Right lobe of liver (tissue), 6 donors: ENCODE data around the gene B3GAT3. TPM values are rescaled to one million over a fixed set of nuclear protein-coding genes. Genes with fewer than 3 reads are reported as not detected.

Experiments
- ATAC-seq, 4 donors: fragments of 200-7000 bp; cut with Tn5 transposase; one replicate each; pipeline ENCODE4 v1.9.1; 2020; ENCODE audit warnings: mild to moderate bottlenecking in 4 of 4, moderate library complexity in 4 of 4
- DNase-seq, 3 donors: peaks; one replicate each; pipeline ENCODE4 v3.0.0-alpha.2; 2020
- H3K27ac ChIP-seq, 3 donors: fragments of 200-600 bp; one replicate each; pipeline ENCODE4 v1.8.0; 2022
- H3K27me3 ChIP-seq, 2 donors: fragments of 200-600 bp; one replicate each; pipeline ENCODE4 v1.8.0; 2022
- H3K36me3 ChIP-seq, 4 donors: fragments of 200-600 bp; sonication (generic) in 1 of 4; one replicate each; pipeline versions ENCODE4 v1.5.1 to v1.8.0; 2017 to 2022; ENCODE audit warnings: control low read depth in 1 of 4
- H3K4me1 ChIP-seq, 4 donors: fragments of 200-600 bp; sonication (generic) in 1 of 4; one replicate each; pipeline versions ENCODE4 v1.5.1 to v1.8.0; 2017 to 2022; ENCODE audit warnings: control low read depth in 1 of 4
- H3K4me3 ChIP-seq, 3 donors: fragments of 200-600 bp; one replicate each; pipeline ENCODE4 v1.8.0; 2022
- H3K9me3 ChIP-seq, 4 donors: fragments of 200-600 bp; sonication (generic) in 1 of 4; one replicate each; pipeline versions ENCODE4 v1.5.1 to v1.8.0; 2017 to 2022; ENCODE audit warnings: control low read depth in 1 of 4
- POLR2A ChIP-seq: fragments of 450-650 bp; IDR thresholded peaks from one replicate; pipeline ENCODE4 v1.6.1; 2017; ENCODE audit warnings: antibody characterized with exemption, mild to moderate bottlenecking
- WGBS: methylation state at CpG from one replicate; pipeline ENCODE4 v1.1.6; 2018; ENCODE audit warnings: low coverage, low lambda C conversion rate; ENCODE audit not compliant: insufficient coverage; ENCODE audit errors: missing lambda C conversion rate; 5-methylcytosine and 5-hydroxymethylcytosine counted together
- intact Hi-C, 2 donors: fragments of 100-400 bp; cut with DNase I; formaldehyde crosslinking; loops; one replicate each; pipeline versions ENCODE4 v1.11.2 to v1.14.1; 2022
- total RNA-seq, 6 experiments: library from RNA; depleted of rRNA in 2 of 6; stranded (reverse); fragments of >200 nt in 2 of 6; fragmentation: NEBNext Ultra II Directional in 3 of 6; extraction: Animal tissue kit (Norgen Biotek cat#: 25700) in 3 of 6; gene quantifications; one replicate each; pipeline versions ENCODE4 v1.1.0 to v1.2.4, GENCODE V29; 2016 to 2023
- TF ChIP-seq, protein P1 (sequence below), 4 donors: fragments of 200-600 bp in 3 of 4; fragments of 450-650 bp in 1 of 4; IDR thresholded peaks; one replicate each; pipeline versions ENCODE4 v1.5.1 to v1.8.0; 2016 to 2022; ENCODE audit warnings: antibody characterized with exemption in 4 of 4, mild to moderate bottlenecking in 2 of 4
- donor health status: DM: no; HTN: yes; CAD: no.
- donor health status: DM: no; HTN: no; CAD: no.
- donor health status: DM: no; HTN: no; CAD: no.
- donor health status: DM: no; HTN: yes; CAD: no.
- donor health status: DM: no; HTN: yes; CAD: no.

B3GAT3 gene
- total RNA-seq, 6 experiments from 2014 or later = 17.1 to 32.8 (median 23.4) TPM

DNA sequence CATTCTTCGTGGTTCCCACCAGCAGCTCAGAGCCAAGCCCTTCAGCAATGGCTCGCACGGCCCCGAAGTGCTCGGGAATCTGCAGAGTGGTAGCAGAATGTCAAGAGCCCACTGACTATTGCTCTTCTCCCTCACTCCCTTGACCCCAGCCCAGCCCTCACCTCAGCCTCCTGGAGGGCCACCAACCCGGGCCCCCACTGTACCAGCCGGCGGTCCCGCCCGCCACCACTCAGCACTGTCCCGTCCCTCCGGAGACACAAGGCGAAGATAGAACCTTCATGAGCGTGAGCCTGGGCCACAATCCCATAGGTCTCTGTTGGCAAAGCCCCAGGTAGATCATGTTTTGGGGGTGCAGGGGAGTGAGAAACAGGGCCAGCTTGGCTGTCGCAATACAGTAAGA, 15.9 kb downstream of the B3GAT3 start:
- ATAC-seq (no peak), DNase-seq (no peak)
- intact Hi-C loops = no loop called here
- Histone ChIP-seq H3K4me3 (no peak overlapping the region), H3K27ac (no peak overlapping the region), H3K27me3 (no peaks in the 10 kb centered on the region), H3K4me1 (peaks cover 0 to 18% (median 6%) of the 10 kb centered on the region in 4 donors), H3K9me3 (no peaks in the 10 kb centered on the region), H3K36me3 (no peaks in the 10 kb centered on the region)
- TF ChIP-seq, protein P1, sequence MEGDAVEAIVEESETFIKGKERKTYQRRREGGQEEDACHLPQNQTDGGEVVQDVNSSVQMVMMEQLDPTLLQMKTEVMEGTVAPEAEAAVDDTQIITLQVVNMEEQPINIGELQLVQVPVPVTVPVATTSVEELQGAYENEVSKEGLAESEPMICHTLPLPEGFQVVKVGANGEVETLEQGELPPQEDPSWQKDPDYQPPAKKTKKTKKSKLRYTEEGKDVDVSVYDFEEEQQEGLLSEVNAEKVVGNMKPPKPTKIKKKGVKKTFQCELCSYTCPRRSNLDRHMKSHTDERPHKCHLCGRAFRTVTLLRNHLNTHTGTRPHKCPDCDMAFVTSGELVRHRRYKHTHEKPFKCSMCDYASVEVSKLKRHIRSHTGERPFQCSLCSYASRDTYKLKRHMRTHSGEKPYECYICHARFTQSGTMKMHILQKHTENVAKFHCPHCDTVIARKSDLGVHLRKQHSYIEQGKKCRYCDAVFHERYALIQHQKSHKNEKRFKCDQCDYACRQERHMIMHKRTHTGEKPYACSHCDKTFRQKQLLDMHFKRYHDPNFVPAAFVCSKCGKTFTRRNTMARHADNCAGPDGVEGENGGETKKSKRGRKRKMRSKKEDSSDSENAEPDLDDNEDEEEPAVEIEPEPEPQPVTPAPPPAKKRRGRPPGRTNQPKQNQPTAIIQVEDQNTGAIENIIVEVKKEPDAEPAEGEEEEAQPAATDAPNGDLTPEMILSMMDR (IDR thresholded peaks at IDR 0.05) = no peak
- no peak for TF ChIP-seq POLR2A
- WGBS = 80% methylated on average over 1 of the region's 15 CpGs

DNA sequence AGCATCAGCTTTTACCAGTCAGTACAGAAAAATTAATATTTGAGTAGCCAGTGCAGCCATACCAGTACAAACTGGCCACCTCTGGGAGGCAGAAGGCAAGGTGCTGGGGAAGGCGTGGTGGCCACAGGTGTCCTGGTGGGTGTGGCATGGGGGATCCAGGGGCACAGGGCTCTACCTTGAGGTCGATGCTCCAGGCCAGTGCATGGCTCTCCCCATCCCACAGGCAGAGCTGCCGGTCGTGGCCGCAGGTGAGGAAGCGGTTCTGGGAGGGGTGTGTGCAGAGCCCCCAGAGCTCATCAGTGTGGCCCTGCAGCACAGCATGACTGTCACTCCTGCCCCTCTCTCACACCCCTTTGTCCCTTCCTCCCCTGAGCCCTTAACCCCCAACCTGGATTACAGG, 16.3 kb downstream of the B3GAT3 start:
- H3K27me3 ChIP-seq = no peaks in the 10 kb centered on the region
- WGBS = 100% methylated on average over 1 of the region's 6 CpGs
- H3K27ac ChIP-seq = no peak overlapping the region
- DNase-seq (no peak), ATAC-seq (no peak)
- no peaks in the 10 kb centered on the region for H3K9me3 ChIP-seq
- H3K4me3 ChIP-seq = no peak overlapping the region
- TF ChIP-seq, protein P1 (IDR thresholded peaks at IDR 0.05) = no peak
- TF ChIP-seq POLR2A = no peak
- intact Hi-C loops = no loop called here
- peaks cover 0 to 18% (median 7%) of the 10 kb centered on the region in 4 donors for H3K4me1 ChIP-seq
- no peaks in the 10 kb centered on the region for H3K36me3 ChIP-seq

DNA sequence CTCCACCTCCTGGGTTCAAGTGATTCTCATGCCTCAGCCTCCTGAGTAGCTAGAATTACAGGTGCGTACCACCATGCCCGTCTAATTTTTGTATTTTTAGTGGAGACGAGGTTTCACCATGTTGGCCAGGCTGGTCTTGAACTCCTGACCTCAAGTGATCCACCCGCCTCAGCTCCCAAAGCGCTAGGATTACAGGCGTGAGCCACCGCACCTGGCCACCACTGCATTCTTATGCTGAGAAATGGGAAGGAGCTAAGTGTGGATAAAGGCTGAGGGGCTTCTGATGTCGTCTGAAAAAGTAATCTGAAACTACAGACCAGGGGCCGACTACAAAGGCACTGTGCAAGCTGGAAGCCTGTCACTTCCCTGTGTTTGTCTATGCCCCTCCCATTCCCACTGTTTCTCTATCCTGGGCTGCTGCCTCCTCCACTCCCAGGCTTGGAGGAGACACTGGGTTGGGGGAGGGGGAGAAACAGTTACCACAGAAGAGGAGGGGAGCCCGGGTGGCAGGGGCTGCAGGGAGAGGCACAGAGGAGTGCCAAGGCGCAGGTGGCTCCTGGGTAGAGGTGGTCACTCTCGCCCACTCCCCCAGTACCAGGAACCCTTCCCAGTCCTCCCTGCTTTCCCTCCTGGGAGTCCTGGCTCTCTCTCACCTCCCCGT, 17.2 kb downstream of the B3GAT3 start:
- DNase-seq (no peak), ATAC-seq (no peak)
- Histone ChIP-seq H3K4me1 (peaks cover 0 to 24% (median 12%) of the 10 kb centered on the region in 4 donors), H3K27ac (no peak overlapping the region), H3K4me3 (no peak overlapping the region), H3K36me3 (no peaks in the 10 kb centered on the region), H3K9me3 (no peaks in the 10 kb centered on the region), H3K27me3 (no peaks in the 10 kb centered on the region)
- 58% methylated on average over 6 of the region's 13 CpGs for WGBS
- intact Hi-C loops = no loop called here
- TF ChIP-seq, protein P1 (IDR thresholded peaks at IDR 0.05) = no peak
- no peak for TF ChIP-seq POLR2A

DNA sequence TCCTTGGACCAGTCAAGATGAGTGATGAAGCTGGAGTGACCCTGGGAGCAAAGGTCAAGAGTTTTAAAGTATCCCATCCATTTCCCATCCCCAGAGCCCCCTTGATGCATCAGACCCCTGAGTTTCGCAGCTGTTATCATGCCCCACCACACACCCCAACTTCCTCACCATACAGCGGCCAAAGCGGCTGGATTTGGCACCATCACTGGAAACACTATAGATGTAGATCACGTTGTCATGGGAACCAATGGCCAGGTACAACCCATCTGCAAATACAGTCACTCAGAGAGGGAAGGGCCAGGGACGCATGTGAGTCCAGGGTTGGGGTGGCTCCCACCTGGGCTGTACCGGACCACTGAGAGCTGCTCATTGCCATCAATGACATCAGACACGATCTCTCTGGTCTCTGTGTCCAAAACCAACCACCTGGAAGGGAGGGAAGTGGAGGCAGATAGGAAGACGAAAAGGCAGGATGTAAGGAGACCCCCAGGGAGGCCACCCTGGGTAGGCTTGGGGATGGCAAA, 17.9 kb downstream of the B3GAT3 start:
- Histone ChIP-seq H3K9me3 (no peaks in the 10 kb centered on the region), H3K27me3 (no peaks in the 10 kb centered on the region), H3K4me1 (peaks cover 0 to 28% (median 14%) of the 10 kb centered on the region in 4 donors), H3K4me3 (no peak overlapping the region), H3K27ac (no peak overlapping the region), H3K36me3 (peaks cover 0 to under 1% (median 0%) of the 10 kb centered on the region in 4 donors)
- intact Hi-C loops = no loop called here
- WGBS = 97% methylated on average over 5 of the region's 8 CpGs
- DNase-seq (no peak), ATAC-seq (no peak)
- no peak for TF ChIP-seq POLR2A
- TF ChIP-seq, protein P1 (IDR thresholded peaks at IDR 0.05) = no peak
